ENCODE measurements around the gene CDKN2B-AS1.

GRCh38 chr9:22049411-22049810 is 54.8 kb downstream of the CDKN2B-AS1 start:
- no peak for TF ChIP-seq CTCF (conservative IDR thresholded peaks at IDR 0.05; ENCODE audit: low read depth in 2 of 2)
- no peak for TF ChIP-seq ZNF331 (CRISPR knock-in tag; IDR thresholded peaks at IDR 0.05; ENCODE audit: low read depth)
- no peak for TF ChIP-seq EZH2 (IDR thresholded peaks at IDR 0.05; ENCODE audit: low read depth, unreplicated experiment)
- no peak for TF ChIP-seq REST (IDR thresholded peaks at IDR 0.05; ENCODE audit: unreplicated experiment)
- TF ChIP-seq, protein P1, sequence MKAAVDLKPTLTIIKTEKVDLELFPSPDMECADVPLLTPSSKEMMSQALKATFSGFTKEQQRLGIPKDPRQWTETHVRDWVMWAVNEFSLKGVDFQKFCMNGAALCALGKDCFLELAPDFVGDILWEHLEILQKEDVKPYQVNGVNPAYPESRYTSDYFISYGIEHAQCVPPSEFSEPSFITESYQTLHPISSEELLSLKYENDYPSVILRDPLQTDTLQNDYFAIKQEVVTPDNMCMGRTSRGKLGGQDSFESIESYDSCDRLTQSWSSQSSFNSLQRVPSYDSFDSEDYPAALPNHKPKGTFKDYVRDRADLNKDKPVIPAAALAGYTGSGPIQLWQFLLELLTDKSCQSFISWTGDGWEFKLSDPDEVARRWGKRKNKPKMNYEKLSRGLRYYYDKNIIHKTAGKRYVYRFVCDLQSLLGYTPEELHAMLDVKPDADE (IDR thresholded peaks at IDR 0.05): no peak
- no peak for TF ChIP-seq POLR2AphosphoS5 (IDR thresholded peaks at IDR 0.05; ENCODE audit: low read depth)
- TF ChIP-seq JUNB (IDR thresholded peaks at IDR 0.05; ENCODE audit: unreplicated experiment): no peak
- TF ChIP-seq EZH2phosphoT487 (IDR thresholded peaks at IDR 0.05; ENCODE audit: unreplicated experiment): no peak
- TF ChIP-seq CREB1 (CRISPR knock-in tag; IDR thresholded peaks at IDR 0.05; ENCODE audit: low read depth): no peak
- no peak for TF ChIP-seq ZNF114 (CRISPR knock-in tag; IDR thresholded peaks at IDR 0.05)
- TF ChIP-seq STAT1 (IDR thresholded peaks at IDR 0.05; ENCODE audit: unreplicated experiment): no peak
- TF ChIP-seq, protein P2, sequence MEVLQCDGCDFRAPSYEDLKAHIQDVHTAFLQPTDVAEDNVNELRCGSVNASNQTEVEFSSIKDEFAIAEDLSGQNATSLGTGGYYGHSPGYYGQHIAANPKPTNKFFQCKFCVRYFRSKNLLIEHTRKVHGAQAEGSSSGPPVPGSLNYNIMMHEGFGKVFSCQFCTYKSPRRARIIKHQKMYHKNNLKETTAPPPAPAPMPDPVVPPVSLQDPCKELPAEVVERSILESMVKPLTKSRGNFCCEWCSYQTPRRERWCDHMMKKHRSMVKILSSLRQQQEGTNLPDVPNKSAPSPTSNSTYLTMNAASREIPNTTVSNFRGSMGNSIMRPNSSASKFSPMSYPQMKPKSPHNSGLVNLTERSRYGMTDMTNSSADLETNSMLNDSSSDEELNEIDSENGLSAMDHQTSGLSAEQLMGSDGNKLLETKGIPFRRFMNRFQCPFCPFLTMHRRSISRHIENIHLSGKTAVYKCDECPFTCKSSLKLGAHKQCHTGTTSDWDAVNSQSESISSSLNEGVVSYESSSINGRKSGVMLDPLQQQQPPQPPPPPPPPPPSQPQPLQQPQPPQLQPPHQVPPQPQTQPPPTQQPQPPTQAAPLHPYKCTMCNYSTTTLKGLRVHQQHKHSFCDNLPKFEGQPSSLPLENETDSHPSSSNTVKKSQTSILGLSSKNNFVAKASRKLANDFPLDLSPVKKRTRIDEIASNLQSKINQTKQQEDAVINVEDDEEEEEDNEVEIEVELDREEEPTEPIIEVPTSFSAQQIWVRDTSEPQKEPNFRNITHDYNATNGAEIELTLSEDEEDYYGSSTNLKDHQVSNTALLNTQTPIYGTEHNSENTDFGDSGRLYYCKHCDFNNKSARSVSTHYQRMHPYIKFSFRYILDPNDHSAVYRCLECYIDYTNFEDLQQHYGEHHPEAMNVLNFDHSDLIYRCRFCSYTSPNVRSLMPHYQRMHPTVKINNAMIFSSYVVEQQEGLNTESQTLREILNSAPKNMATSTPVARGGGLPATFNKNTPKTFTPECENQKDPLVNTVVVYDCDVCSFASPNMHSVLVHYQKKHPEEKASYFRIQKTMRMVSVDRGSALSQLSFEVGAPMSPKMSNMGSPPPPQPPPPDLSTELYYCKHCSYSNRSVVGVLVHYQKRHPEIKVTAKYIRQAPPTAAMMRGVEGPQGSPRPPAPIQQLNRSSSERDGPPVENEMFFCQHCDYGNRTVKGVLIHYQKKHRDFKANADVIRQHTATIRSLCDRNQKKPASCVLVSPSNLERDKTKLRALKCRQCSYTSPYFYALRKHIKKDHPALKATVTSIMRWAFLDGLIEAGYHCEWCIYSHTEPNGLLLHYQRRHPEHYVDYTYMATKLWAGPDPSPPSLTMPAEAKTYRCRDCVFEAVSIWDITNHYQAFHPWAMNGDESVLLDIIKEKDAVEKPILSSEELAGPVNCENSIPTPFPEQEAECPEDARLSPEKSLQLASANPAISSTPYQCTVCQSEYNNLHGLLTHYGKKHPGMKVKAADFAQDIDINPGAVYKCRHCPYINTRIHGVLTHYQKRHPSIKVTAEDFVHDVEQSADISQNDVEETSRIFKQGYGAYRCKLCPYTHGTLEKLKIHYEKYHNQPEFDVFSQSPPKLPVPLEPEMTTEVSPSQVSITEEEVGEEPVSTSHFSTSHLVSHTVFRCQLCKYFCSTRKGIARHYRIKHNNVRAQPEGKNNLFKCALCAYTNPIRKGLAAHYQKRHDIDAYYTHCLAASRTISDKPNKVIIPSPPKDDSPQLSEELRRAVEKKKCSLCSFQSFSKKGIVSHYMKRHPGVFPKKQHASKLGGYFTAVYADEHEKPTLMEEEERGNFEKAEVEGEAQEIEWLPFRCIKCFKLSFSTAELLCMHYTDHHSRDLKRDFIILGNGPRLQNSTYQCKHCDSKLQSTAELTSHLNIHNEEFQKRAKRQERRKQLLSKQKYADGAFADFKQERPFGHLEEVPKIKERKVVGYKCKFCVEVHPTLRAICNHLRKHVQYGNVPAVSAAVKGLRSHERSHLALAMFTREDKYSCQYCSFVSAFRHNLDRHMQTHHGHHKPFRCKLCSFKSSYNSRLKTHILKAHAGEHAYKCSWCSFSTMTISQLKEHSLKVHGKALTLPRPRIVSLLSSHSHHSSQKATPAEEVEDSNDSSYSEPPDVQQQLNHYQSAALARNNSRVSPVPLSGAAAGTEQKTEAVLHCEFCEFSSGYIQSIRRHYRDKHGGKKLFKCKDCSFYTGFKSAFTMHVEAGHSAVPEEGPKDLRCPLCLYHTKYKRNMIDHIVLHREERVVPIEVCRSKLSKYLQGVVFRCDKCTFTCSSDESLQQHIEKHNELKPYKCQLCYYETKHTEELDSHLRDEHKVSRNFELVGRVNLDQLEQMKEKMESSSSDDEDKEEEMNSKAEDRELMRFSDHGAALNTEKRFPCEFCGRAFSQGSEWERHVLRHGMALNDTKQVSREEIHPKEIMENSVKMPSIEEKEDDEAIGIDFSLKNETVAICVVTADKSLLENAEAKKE (CRISPR knock-in tag; IDR thresholded peaks at IDR 0.05): no peak
- TF ChIP-seq NANOG (IDR thresholded peaks at IDR 0.05; ENCODE audit: borderline replicate concordance): no peak

Data from GM23338 (cell line).